ENCODE measurements around the gene KCNJ1. TPM values are rescaled to one million over a fixed set of nuclear protein-coding genes. Genes with fewer than 3 reads are reported as not detected.

KCNJ1 gene
- total RNA-seq = under 0.01 TPM in 1 of 2 replicates, not detected in the other
- polyA plus RNA-seq = 0.08 TPM in 1 of 2 replicates, not detected in the other
- polyA plus RNA-seq (2012) = not detected in 2 replicates
- polyA minus RNA-seq (ENCODE audit: low replicate concordance) = not detected in 2 replicates

DNA sequence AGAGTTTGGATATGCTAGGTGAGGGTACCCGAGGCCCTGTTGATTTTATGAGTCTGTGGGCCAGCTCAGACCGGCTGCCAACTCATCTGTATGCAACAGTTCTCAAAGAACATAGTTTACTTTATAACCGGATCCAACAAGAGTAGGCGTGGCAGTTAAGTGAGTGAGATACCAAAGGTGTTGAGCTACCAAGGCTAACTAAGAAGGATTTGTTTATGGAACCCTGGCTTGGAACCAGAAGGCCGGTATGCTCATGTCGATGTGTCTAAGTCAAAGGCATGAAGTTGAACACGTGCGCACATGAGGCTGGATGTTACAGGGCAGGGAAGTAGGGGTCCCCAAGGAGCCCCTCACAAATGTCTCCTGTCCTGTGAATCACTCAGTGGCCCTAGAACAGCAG, at the start of gene KCNJ1:
TSS of gene KCNJ1 (minus strand) at position 20 of the 400 bp plus-strand sequence. CDS start 27,053 bp downstream, outside the sequence.
- H3K4me3 ChIP-seq (replicated peaks in 1 of 4; ENCODE audit: control extremely low read depth in 1 of 4, insufficient read depth in 1 of 4, low read depth in 3 of 4, low read length in 4 of 4) = no peak within 1 kb of the TSS

DNA sequence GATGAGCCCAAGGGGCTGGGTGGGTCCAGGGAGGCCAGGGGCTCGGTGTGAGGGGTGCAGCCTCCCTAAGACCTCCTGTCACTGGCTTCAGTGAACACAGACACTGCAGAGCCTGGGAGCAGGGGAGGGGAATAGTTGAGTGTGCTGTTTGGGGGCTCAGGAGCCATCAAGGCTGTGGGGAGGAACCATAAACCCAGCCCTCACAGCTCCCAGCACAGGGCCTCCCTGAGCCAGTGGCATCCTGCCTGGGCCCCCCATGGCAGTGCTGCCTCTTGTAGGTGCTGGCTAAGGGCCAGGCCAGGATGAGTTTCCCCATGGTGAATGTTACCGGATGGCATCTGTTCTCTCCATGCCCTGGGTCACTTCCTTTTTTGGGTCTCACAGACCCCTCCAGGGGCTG, 49.6 kb upstream of the KCNJ1 start:
- no peak for DNase-seq (ENCODE audit: low read depth in 2 of 2)

More for the DNA sequence above, at the start of gene KCNJ1:
- Histone ChIP-seq H3K4me2 (ENCODE audit: extremely low read depth, insufficient read depth, low read length) (no peak within 1 kb of the TSS), H3K36me3 (ENCODE audit: control insufficient read depth, insufficient read depth, low read length) (no peaks in the 10 kb centered on the region), H3K27me3 (ENCODE audit: control insufficient read depth, insufficient read depth, low read length) (peaks cover 6% of the 10 kb centered on the region), H2AFZ (ENCODE audit: low read length) (no peak within 1 kb of the TSS), H4K20me1 (ENCODE audit: control insufficient read depth, extremely low read depth, insufficient read depth, low read length) (no peaks in the 10 kb centered on the region), H3K79me2 (ENCODE audit: control insufficient read depth, insufficient read depth, low read length) (no peaks in the 10 kb centered on the region), H3K4me1 (ENCODE audit: control insufficient read depth, extremely low read depth, insufficient read depth, low read length) (peaks cover 2% of the 10 kb centered on the region), H3K27ac (ENCODE audit: insufficient read depth, low read length) (no peak within 1 kb of the TSS), H3K9me3 (ENCODE audit: control insufficient read depth, insufficient read depth, low read depth, low read length) (no peaks in the 10 kb centered on the region), H3K9ac (ENCODE audit: insufficient read depth, low read length) (no peak within 1 kb of the TSS)
- TF ChIP-seq CTCF (conservative IDR thresholded peaks at IDR 0.05 in 1 of 2, IDR thresholded peaks at IDR 0.05 in 1 of 2; ENCODE audit: low read depth in 1 of 2, low read length in 2 of 2) (no peak), EZH2 (IDR thresholded peaks at IDR 0.05; ENCODE audit: low read length, missing control alignments) (no peak)
- no peak for DNase-seq (ENCODE audit: low read depth in 2 of 2)

GRCh38 chr11:128916037-128916572, 49.0 kb upstream of the KCNJ1 start:
- Histone ChIP-seq H3K27ac (ENCODE audit: insufficient read depth, low read length) (no peak overlapping the region), H3K9ac (ENCODE audit: insufficient read depth, low read length) (no peak overlapping the region), H3K4me1 (ENCODE audit: control insufficient read depth, extremely low read depth, insufficient read depth, low read length) (no peaks in the 10 kb centered on the region), H3K9me3 (ENCODE audit: control insufficient read depth, insufficient read depth, low read depth, low read length) (no peaks in the 10 kb centered on the region), H3K4me3 (replicated peaks in 1 of 4; ENCODE audit: control extremely low read depth in 1 of 4, insufficient read depth in 1 of 4, low read depth in 3 of 4, low read length in 4 of 4) (no peak overlapping the region), H2AFZ (ENCODE audit: low read length) (no peak overlapping the region), H3K36me3 (ENCODE audit: control insufficient read depth, insufficient read depth, low read length) (no peaks in the 10 kb centered on the region), H3K79me2 (ENCODE audit: control insufficient read depth, insufficient read depth, low read length) (no peaks in the 10 kb centered on the region), H3K4me2 (ENCODE audit: extremely low read depth, insufficient read depth, low read length) (no peak overlapping the region), H4K20me1 (ENCODE audit: control insufficient read depth, extremely low read depth, insufficient read depth, low read length) (no peaks in the 10 kb centered on the region), H3K27me3 (ENCODE audit: control insufficient read depth, insufficient read depth, low read length) (peaks cover 3% of the 10 kb centered on the region)
- TF ChIP-seq EZH2 (IDR thresholded peaks at IDR 0.05; ENCODE audit: low read length, missing control alignments) (no peak), CTCF (conservative IDR thresholded peaks at IDR 0.05 in 1 of 2, IDR thresholded peaks at IDR 0.05 in 1 of 2; ENCODE audit: low read depth in 1 of 2, low read length in 2 of 2) (no peak)
- DNase-seq (ENCODE audit: low read depth in 2 of 2) = no peak

More for the DNA sequence above, 49.6 kb upstream of the KCNJ1 start:
- H3K27me3 ChIP-seq (ENCODE audit: control insufficient read depth, insufficient read depth, low read length) = peaks cover 3% of the 10 kb centered on the region
- H4K20me1 ChIP-seq (ENCODE audit: control insufficient read depth, extremely low read depth, insufficient read depth, low read length) = no peaks in the 10 kb centered on the region
- H3K4me1 ChIP-seq (ENCODE audit: control insufficient read depth, extremely low read depth, insufficient read depth, low read length) = no peaks in the 10 kb centered on the region
- no peak overlapping the region for H3K9ac ChIP-seq (ENCODE audit: insufficient read depth, low read length)
- no peak overlapping the region for H3K27ac ChIP-seq (ENCODE audit: insufficient read depth, low read length)
- no peaks in the 10 kb centered on the region for H3K36me3 ChIP-seq (ENCODE audit: control insufficient read depth, insufficient read depth, low read length)
- no peak overlapping the region for H3K4me3 ChIP-seq (replicated peaks in 1 of 4; ENCODE audit: control extremely low read depth in 1 of 4, insufficient read depth in 1 of 4, low read depth in 3 of 4, low read length in 4 of 4)
- no peaks in the 10 kb centered on the region for H3K79me2 ChIP-seq (ENCODE audit: control insufficient read depth, insufficient read depth, low read length)
- H3K9me3 ChIP-seq (ENCODE audit: control insufficient read depth, insufficient read depth, low read depth, low read length) = no peaks in the 10 kb centered on the region
- no peak overlapping the region for H2AFZ ChIP-seq (ENCODE audit: low read length)
- no peak overlapping the region for H3K4me2 ChIP-seq (ENCODE audit: extremely low read depth, insufficient read depth, low read length)
- TF ChIP-seq CTCF (conservative IDR thresholded peaks at IDR 0.05 in 1 of 2, IDR thresholded peaks at IDR 0.05 in 1 of 2; ENCODE audit: low read depth in 1 of 2, low read length in 2 of 2) = no peak
- TF ChIP-seq EZH2 (IDR thresholded peaks at IDR 0.05; ENCODE audit: low read length, missing control alignments) = no peak
